ENCODE data around the gene SPINK9. TPM values are rescaled to one million over a fixed set of nuclear protein-coding genes. Genes with fewer than 3 reads are reported as not detected.

SPINK9 gene
- not detected in 2 replicates for total RNA-seq

GRCh38 chr5:148335259-148335658 lies at the start of gene SPINK9:
TSS of gene SPINK9 (plus strand) at chr5:148335559. CDS start at chr5:148335614, 55 bp downstream.

GRCh38 chr5:148312153-148312552 lies 23.2 kb upstream of the SPINK9 start, which contains the start of gene SPINK7:
TSS of gene SPINK7 (plus strand) at chr5:148312423. CDS start at chr5:148312484, 61 bp downstream.

GRCh38 chr5:148383564-148384379 lies 48.4 kb downstream of the SPINK9 start, which contains the start of gene FBXO38:
TSS of gene FBXO38 (plus strand) at chr5:148383958. CDS start at chr5:148394777, 10,819 bp downstream.

Other genes starting within 250 kb of the SPINK9 start
- gene SPINK14, start 167.0 kb upstream of the SPINK9 start, total RNA-seq: not detected in 2 replicates
- gene SPINK6, start 132.5 kb upstream of the SPINK9 start, total RNA-seq: not detected in 2 replicates
- gene MARCOL, start 97.0 kb upstream of the SPINK9 start, total RNA-seq: not detected in 2 replicates
- not detected in 2 replicates for gene SPINK13, start 66.8 kb upstream of the SPINK9 start, total RNA-seq
- not detected in 2 replicates for gene SPINK7, start 23.1 kb upstream of the SPINK9 start, total RNA-seq
- gene FBXO38, start 48.4 kb downstream of the SPINK9 start, total RNA-seq: 28.0 and 34.5 TPM in 2 replicates